Stimulated activated naive CD8-positive, alpha-beta T cell treated with anti-CD3 and anti-CD28 coated beads, Interleukin-15, amount 100 ng/mL, for 72 hours (primary cell): ENCODE results near the gene NET1.
A peak's percentile ranks its signal among the peaks of the same experiment; 100 is the strongest.

Experiments used
- ATAC-seq: fragments of 150-1000 bp; cut with Tn5 transposase; 2 replicates; pipeline ENCODE4 v1.10.0; 2021; ENCODE audit warnings: mild to moderate bottlenecking, moderate library complexity
- DNase-seq, 2 donors: peaks; one replicate each; pipeline ENCODE4 v3.0.0; 2021 to 2022
- H3K27ac Mint-ChIP-seq, 2 donors: one replicate each; pipeline ENCODE4 v1.8.0; 2022; ENCODE audit warnings: mild to moderate bottlenecking in 2 of 2, mixed read lengths in 2 of 2, moderate library complexity in 2 of 2
- H3K27me3 Mint-ChIP-seq: one replicate; pipeline ENCODE4 v1.8.0; 2022; ENCODE audit warnings: mixed read lengths
- H3K4me1 Mint-ChIP-seq: one replicate; pipeline ENCODE4 v1.8.0; 2022; ENCODE audit warnings: mild to moderate bottlenecking, mixed read lengths
- H3K4me3 Mint-ChIP-seq, 2 donors: one replicate each; pipeline ENCODE4 v1.8.0; 2022; ENCODE audit warnings: mild to moderate bottlenecking in 2 of 2, mixed read lengths in 2 of 2, moderate library complexity in 1 of 2
- H3K9me3 Mint-ChIP-seq, 2 donors: one replicate each; pipeline ENCODE4 v1.8.0; 2022; ENCODE audit warnings: mixed read lengths in 2 of 2

NET1 gene

GRCh38 chr10:5477948-5478693, 65.8 kb downstream of the NET1 start:
- H3K4me3 Mint-ChIP-seq, result no peak overlapping the region
- H3K4me1 Mint-ChIP-seq, result peaks cover 11% of the 10 kb centered on the region
- no peak overlapping the region for H3K27ac Mint-ChIP-seq
- H3K27me3 Mint-ChIP-seq, result no peaks in the 10 kb centered on the region
- H3K9me3 Mint-ChIP-seq, result no peaks in the 10 kb centered on the region
- no peak for DNase-seq
- peak; percentile 39 for ATAC-seq

GRCh38 chr10:5478694-5479305, 66.4 kb downstream of the NET1 start:
- ATAC-seq (no peak), DNase-seq (no peak)
- Mint-ChIP-seq H3K4me1 (peaks cover 11% of the 10 kb centered on the region), H3K4me3 (no peak overlapping the region), H3K9me3 (no peaks in the 10 kb centered on the region), H3K27ac (no peak overlapping the region), H3K27me3 (no peaks in the 10 kb centered on the region)

- H3K27ac Mint-ChIP-seq, result peak overlapping the region in 1 of 2 donors; percentile 76
Measured at GRCh38 chr10:5479481-5480161, 67.3 kb downstream of the NET1 start.

GRCh38 chr10:5480162-5480941, 68.0 kb downstream of the NET1 start:
- no peak overlapping the region for H3K4me3 Mint-ChIP-seq
- H3K27me3 Mint-ChIP-seq, result no peaks in the 10 kb centered on the region
- no peak for DNase-seq
- H3K27ac Mint-ChIP-seq, result peak overlapping the region in 1 of 2 donors; percentile 76
- no peaks in the 10 kb centered on the region for H3K9me3 Mint-ChIP-seq
- ATAC-seq, result peak; percentile 44
- H3K4me1 Mint-ChIP-seq, result peaks cover 11% of the 10 kb centered on the region

More at GRCh38 chr10:5479481-5480161, 67.3 kb downstream of the NET1 start:
- Mint-ChIP-seq H3K9me3 (no peaks in the 10 kb centered on the region), H3K27me3 (no peaks in the 10 kb centered on the region), H3K4me1 (peaks cover 11% of the 10 kb centered on the region), H3K4me3 (no peak overlapping the region)
- peak; percentile 50 for ATAC-seq
- DNase-seq, result no peak

- no peaks in the 10 kb centered on the region for H3K9me3 Mint-ChIP-seq
Measured at GRCh38 chr10:5481121-5481520, 68.8 kb downstream of the NET1 start.

GRCh38 chr10:5482016-5482415, 69.7 kb downstream of the NET1 start:
- Mint-ChIP-seq H3K27ac (no peak overlapping the region), H3K9me3 (no peaks in the 10 kb centered on the region), H3K4me3 (no peak overlapping the region), H3K4me1 (peaks cover 11% of the 10 kb centered on the region), H3K27me3 (peaks cover 4% of the 10 kb centered on the region)
- DNase-seq (no peak), ATAC-seq (no peak)

More at GRCh38 chr10:5481121-5481520, 68.8 kb downstream of the NET1 start:
- Mint-ChIP-seq H3K27me3 (no peaks in the 10 kb centered on the region), H3K4me1 (peaks cover 11% of the 10 kb centered on the region), H3K4me3 (no peak overlapping the region), H3K27ac (no peak overlapping the region)
- DNase-seq (no peak), ATAC-seq (no peak)

GRCh38 chr10:5484205-5484604, 71.8 kb downstream of the NET1 start:
- ATAC-seq (no peak), DNase-seq (no peak)
- Mint-ChIP-seq H3K4me3 (no peak overlapping the region), H3K27ac (no peak overlapping the region), H3K27me3 (peaks cover 13% of the 10 kb centered on the region), H3K9me3 (no peaks in the 10 kb centered on the region), H3K4me1 (peaks cover 11% of the 10 kb centered on the region)

GRCh38 chr10:5485290-5485689, 72.9 kb downstream of the NET1 start:
- Mint-ChIP-seq H3K4me1 (peaks cover 5% of the 10 kb centered on the region), H3K27me3 (peaks cover 13% of the 10 kb centered on the region), H3K27ac (no peak overlapping the region), H3K9me3 (no peaks in the 10 kb centered on the region), H3K4me3 (no peak overlapping the region)
- no peak for DNase-seq
- no peak for ATAC-seq

GRCh38 chr10:5485948-5486852, 73.8 kb downstream of the NET1 start:
- no peak for ATAC-seq
- H3K27me3 Mint-ChIP-seq, result peaks cover 13% of the 10 kb centered on the region
- H3K27ac Mint-ChIP-seq, result no peak overlapping the region

GRCh38 chr10:5486853-5487235, 74.5 kb downstream of the NET1 start:
- H3K9me3 Mint-ChIP-seq, result peaks cover under 1 to 12% of the 10 kb centered on the region in 2 donors
- no peak overlapping the region for H3K4me3 Mint-ChIP-seq
- peak overlapping the region in 1 of 2 donors; percentile 6 for H3K27ac Mint-ChIP-seq
- peaks cover 6% of the 10 kb centered on the region for H3K4me1 Mint-ChIP-seq
- ATAC-seq (peak; percentile 24), DNase-seq (no peak)
- peaks cover 13% of the 10 kb centered on the region for H3K27me3 Mint-ChIP-seq

More at GRCh38 chr10:5485948-5486852, 73.8 kb downstream of the NET1 start:
- Mint-ChIP-seq H3K4me1 (peaks cover 6% of the 10 kb centered on the region), H3K9me3 (peaks cover 0 to 5% of the 10 kb centered on the region in 2 donors), H3K4me3 (no peak overlapping the region)
- no peak for DNase-seq

GRCh38 chr10:5488272-5489161, 76.2 kb downstream of the NET1 start:
- Mint-ChIP-seq H3K4me3 (no peak overlapping the region), H3K9me3 (peaks cover 11 to 23% of the 10 kb centered on the region in 2 donors), H3K4me1 (peaks cover 6% of the 10 kb centered on the region), H3K27me3 (peaks cover 13% of the 10 kb centered on the region), H3K27ac (no peak overlapping the region)
- no peak for ATAC-seq
- DNase-seq, result no peak

GRCh38 chr10:5490032-5490431, 77.7 kb downstream of the NET1 start:
- Mint-ChIP-seq H3K9me3 (peaks cover 11 to 23% of the 10 kb centered on the region in 2 donors), H3K27ac (no peak overlapping the region), H3K4me3 (no peak overlapping the region), H3K27me3 (peaks cover 13% of the 10 kb centered on the region), H3K4me1 (peaks cover 6% of the 10 kb centered on the region)
- ATAC-seq, result peak; percentile 65
- DNase-seq, result no peak

- Mint-ChIP-seq H3K27me3 (peaks cover 13% of the 10 kb centered on the region), H3K4me3 (no peak overlapping the region), H3K27ac (peak overlapping the region in 1 of 2 donors; percentile 1), H3K4me1 (peaks cover 6% of the 10 kb centered on the region), H3K9me3 (peaks cover 11 to 23% of the 10 kb centered on the region in 2 donors)
- DNase-seq (no peak), ATAC-seq (no peak)
Measured at GRCh38 chr10:5490698-5491464, 78.5 kb downstream of the NET1 start.
